ENCODE data around the gene EID2. TPM values are rescaled to one million over a fixed set of nuclear protein-coding genes. Genes with fewer than 3 reads are reported as not detected.

The EID2 gene
- total and polyA plus RNA-seq, 2 of the 4 experiments (the other 2 are of a cell fraction) = 5.7 to 9.8 TPM

DNA sequence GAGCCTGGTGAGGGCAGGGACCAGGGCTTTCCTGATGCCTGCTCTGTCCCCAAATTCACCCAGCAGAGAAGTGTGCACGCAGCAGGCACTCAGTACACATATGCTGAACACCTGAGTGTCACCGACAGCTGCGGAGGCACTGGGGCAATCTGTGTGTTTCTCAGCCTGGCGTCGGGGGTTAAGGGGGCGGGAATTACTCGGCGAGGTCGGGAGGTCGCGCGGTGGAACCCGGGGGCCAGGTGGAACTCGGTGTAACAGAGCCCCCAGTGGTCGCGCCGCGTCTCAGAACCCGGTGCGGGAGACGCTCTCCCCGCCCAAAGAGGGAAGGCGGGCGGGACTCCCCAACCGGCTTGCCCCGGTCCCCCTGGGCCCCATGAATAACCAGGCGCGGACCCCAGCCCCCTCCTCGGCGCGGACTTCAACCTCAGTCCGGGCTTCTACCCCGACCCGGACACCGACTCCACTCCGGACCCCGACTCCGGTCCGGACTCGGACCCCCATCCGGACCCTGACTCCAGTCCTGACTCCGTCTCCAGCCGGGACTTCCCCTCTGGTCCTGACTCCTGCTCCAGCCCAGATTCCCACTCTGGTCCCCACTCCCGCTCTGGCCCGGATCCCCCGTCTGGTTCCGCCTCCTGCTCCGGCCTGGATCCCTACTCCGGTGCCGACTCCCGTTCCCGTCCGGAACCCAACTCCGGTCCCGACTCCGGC is 25.0 kb downstream of the EID2 start, which contains the start of gene SELENOV:
Gene SELENOV (plus strand): TSS at position 300 of the 711 bp plus-strand sequence. CDS start 74 bp downstream, at position 374.
- peak within 1 kb of the TSS; percentile 68 for H2AFZ ChIP-seq (replicated peaks; ENCODE audit: low read length, poor library complexity)
- no peak within 1 kb of the TSS for H3K4ac ChIP-seq (ENCODE audit: low read depth, low read length)
- H3K4me2 ChIP-seq (ENCODE audit: low read depth, low read length) = peak within 1 kb of the TSS; percentile 46; the same call in 1 of the 2 replicates
- no peak within 1 kb of the TSS for H4K91ac ChIP-seq (ENCODE audit: insufficient read depth, low read depth, low read length)
- no peaks in the 10 kb centered on the region for H4K20me1 ChIP-seq (ENCODE audit: insufficient read depth, low read length)
- in situ Hi-C loops (cut with MboI; ENCODE audit: low sequenced_read_pairs) (no loop called here), intact Hi-C loops (cut with micrococcal nuclease) (no loop called here), dilution Hi-C loops (cut with HindIII; ENCODE audit: low sequenced_read_pairs, unreplicated experiment) (no loop called here)
- H3K23ac ChIP-seq (ENCODE audit: low read depth, low read length) = 0 out of 2 replicates have a peak within 1 kb of the TSS, but pooled peaks have one; percentile 33
- no peak within 1 kb of the TSS for H3K27ac ChIP-seq (ENCODE audit: insufficient read depth, low read length)
- no peak within 1 kb of the TSS for H2BK15ac ChIP-seq (ENCODE audit: low read depth, low read length)
- ChIA-PET CTCF (no interaction called here), POLR2A (ENCODE audit: unreplicated experiment) (no interaction called here)
- no peaks in the 10 kb centered on the region for H3K9me1 ChIP-seq (ENCODE audit: insufficient read depth, low read length)
- no peak within 1 kb of the TSS for H3K14ac ChIP-seq (replicated peaks; ENCODE audit: low read depth, low read length)
- H2BK120ac ChIP-seq (ENCODE audit: low read depth, low read length) = no peak within 1 kb of the TSS
- ATAC-seq (ENCODE audit: low read depth) (peak; percentile 44; the same call in 1 of the 2 replicates), DNase-seq (no peak)
- peaks cover 6% of the 10 kb centered on the region; the same call in 1 of the 2 replicates for H3K4me1 ChIP-seq (ENCODE audit: control insufficient read depth, insufficient read depth, low read length)
- WGBS, 2 experiments (ENCODE audit: extremely low coverage in 2 of 2, insufficient read length in 1 of 2) = 3% methylated on average over 29 of the region's 56 CpGs; no CpG with 5 or more reads in 1 of the 2 experiments
- H3K27me3 ChIP-seq (ENCODE audit: control insufficient read depth, insufficient read depth, low read length) = peaks cover 58% of the 10 kb centered on the region
- peaks cover 13% of the 10 kb centered on the region for H3K9me3 ChIP-seq (ENCODE audit: control insufficient read depth, insufficient read depth, low read length)
- peak within 1 kb of the TSS; percentile 42 for H2AK9ac ChIP-seq (replicated peaks; ENCODE audit: low read depth, low read length, poor library complexity)
- H4K5ac ChIP-seq (ENCODE audit: low read depth, low read length) = no peak within 1 kb of the TSS
- H3K4me3 ChIP-seq (ENCODE audit: insufficient read depth, low read depth, low read length) = no peak within 1 kb of the TSS
- H3K79me1 ChIP-seq (ENCODE audit: low read depth in 1 of 2, low read length in 2 of 2) = no peaks in the 10 kb centered on the region
- H3K36me3 ChIP-seq (ENCODE audit: control insufficient read depth, insufficient read depth, low read length) = no peaks in the 10 kb centered on the region
- no peak within 1 kb of the TSS for H2BK5ac ChIP-seq (ENCODE audit: low read depth, low read length, poor library complexity, severe bottlenecking)
- no peak within 1 kb of the TSS for H3K56ac ChIP-seq (ENCODE audit: extremely low read depth, insufficient read depth, low read length)
- BruUV-seq (replicated peaks) = no TSS peak
- no peak within 1 kb of the TSS for H2BK20ac ChIP-seq (ENCODE audit: low read depth, low read length)
- no peak within 1 kb of the TSS for H3K18ac ChIP-seq (ENCODE audit: low read depth, low read length)
- H3K9ac ChIP-seq (ENCODE audit: low read depth, low read length) = no peak within 1 kb of the TSS
- no peak within 1 kb of the TSS for H4K8ac ChIP-seq (ENCODE audit: low read depth in 2 of 2, low read length in 2 of 2)
- no peak within 1 kb of the TSS for H2AK5ac ChIP-seq (ENCODE audit: low read depth, low read length)
- TF ChIP-seq FOS (IDR thresholded peaks at IDR 0.05; ENCODE audit: low read depth, low read length) (no peak), CHD1 (IDR thresholded peaks at IDR 0.05; ENCODE audit: low read depth, low read length) (no peak), CEBPB (IDR thresholded peaks at IDR 0.05; ENCODE audit: low read depth, low read length) (no peak), RAD21 (IDR thresholded peaks at IDR 0.05; ENCODE audit: low read length) (no peak), MAFK (IDR thresholded peaks at IDR 0.05; ENCODE audit: low read depth, low read length) (no peak), MAZ (IDR thresholded peaks at IDR 0.05; ENCODE audit: borderline replicate concordance, low read depth, low read length) (no peak), NFE2L2 (IDR thresholded peaks at IDR 0.05; ENCODE audit: low read depth, low read length) (no peak), SMC3 (IDR thresholded peaks at IDR 0.05; ENCODE audit: low read depth, low read length) (no peak), RCOR1 (IDR thresholded peaks at IDR 0.05; ENCODE audit: insufficient replicate concordance, low read length) (no peak), RFX5 (IDR thresholded peaks at IDR 0.05; ENCODE audit: low read depth, low read length) (no peak), CTCF (conservative IDR thresholded peaks at IDR 0.05; ENCODE audit: low read depth, low read length) (no peak)
- TF ChIP-seq, protein P1, sequence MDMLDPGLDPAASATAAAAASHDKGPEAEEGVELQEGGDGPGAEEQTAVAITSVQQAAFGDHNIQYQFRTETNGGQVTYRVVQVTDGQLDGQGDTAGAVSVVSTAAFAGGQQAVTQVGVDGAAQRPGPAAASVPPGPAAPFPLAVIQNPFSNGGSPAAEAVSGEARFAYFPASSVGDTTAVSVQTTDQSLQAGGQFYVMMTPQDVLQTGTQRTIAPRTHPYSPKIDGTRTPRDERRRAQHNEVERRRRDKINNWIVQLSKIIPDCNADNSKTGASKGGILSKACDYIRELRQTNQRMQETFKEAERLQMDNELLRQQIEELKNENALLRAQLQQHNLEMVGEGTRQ (IDR thresholded peaks at IDR 0.05; ENCODE audit: low read depth, low read length) = no peak

All from IMR-90 (cell line).